WI38 (cell line): ENCODE results near the gene PACS2.

Experiments
- H3K4me3 ChIP-seq: 2 replicates; pipeline ENCODE4 v1.5.1; 2011; ENCODE audit warnings: low read depth, mild to moderate bottlenecking, control low read depth, low read length
- TF ChIP-seq, protein P1 (sequence below): IDR thresholded peaks from 2 replicates; pipeline ENCODE4 v1.5.1; 2012; ENCODE audit warnings: low read depth, mild to moderate bottlenecking, control low read depth, low read length

Gene PACS2

DNA sequence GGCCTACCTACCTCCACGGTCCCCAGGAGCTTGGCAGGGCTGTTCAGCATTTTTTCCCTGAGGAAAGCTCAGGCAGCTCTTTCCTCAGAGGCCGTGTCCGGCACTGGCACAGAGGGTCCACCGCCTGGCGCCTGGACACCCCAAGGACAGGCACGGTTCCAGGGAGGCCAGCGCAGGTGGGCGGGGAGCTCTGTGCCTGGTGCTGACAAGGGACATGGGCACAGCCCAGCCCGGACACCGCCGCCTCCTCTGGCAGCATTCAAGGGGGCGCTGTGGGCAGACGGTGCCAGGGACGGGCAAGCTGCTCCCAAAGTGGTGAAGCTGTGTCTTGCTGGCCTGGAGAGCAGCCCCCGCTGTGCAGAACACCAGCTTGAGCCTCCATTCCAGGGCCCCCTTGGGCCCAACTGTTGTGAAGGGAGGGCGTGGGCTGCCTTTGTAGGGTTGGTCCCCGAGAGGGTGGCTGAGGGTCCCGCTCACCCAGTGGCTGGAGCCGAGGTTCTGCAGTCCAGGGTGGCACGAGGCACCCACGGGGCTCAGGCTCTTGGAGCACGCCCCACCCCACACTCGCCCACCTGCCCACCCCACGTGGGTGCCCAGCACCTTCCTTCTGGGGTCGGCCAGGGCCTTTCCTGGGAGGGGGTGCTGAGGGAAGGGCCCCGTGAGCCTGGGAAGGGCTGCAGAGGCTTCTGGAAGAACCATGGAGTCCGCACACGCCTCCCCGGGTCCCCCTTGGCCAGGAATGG is 54.5 kb downstream of the PACS2 start:
- TF ChIP-seq, protein P1, sequence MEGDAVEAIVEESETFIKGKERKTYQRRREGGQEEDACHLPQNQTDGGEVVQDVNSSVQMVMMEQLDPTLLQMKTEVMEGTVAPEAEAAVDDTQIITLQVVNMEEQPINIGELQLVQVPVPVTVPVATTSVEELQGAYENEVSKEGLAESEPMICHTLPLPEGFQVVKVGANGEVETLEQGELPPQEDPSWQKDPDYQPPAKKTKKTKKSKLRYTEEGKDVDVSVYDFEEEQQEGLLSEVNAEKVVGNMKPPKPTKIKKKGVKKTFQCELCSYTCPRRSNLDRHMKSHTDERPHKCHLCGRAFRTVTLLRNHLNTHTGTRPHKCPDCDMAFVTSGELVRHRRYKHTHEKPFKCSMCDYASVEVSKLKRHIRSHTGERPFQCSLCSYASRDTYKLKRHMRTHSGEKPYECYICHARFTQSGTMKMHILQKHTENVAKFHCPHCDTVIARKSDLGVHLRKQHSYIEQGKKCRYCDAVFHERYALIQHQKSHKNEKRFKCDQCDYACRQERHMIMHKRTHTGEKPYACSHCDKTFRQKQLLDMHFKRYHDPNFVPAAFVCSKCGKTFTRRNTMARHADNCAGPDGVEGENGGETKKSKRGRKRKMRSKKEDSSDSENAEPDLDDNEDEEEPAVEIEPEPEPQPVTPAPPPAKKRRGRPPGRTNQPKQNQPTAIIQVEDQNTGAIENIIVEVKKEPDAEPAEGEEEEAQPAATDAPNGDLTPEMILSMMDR = no peak
- no peak overlapping the region for H3K4me3 ChIP-seq

DNA sequence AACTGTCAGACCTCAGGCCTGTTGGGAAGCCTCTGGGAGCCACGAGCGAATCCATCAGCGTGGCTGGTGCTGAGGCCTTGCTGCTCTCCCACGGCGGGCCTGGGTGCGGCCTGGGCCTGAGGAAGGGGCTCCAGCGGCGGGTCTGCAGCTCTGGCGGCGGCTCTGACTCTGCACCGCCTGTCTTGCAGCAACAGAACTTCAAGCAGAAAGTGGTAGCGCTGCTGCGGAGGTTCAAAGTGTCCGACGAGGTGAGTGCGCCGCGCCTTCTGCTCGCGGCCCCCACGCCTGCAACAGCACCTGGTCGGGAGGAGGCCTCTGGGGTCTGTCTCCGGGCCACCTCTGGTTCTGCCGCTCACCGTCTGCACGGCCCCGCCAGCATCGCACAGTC is 55.1 kb downstream of the PACS2 start:
- TF ChIP-seq, protein P1 = no peak
- no peak overlapping the region for H3K4me3 ChIP-seq

DNA sequence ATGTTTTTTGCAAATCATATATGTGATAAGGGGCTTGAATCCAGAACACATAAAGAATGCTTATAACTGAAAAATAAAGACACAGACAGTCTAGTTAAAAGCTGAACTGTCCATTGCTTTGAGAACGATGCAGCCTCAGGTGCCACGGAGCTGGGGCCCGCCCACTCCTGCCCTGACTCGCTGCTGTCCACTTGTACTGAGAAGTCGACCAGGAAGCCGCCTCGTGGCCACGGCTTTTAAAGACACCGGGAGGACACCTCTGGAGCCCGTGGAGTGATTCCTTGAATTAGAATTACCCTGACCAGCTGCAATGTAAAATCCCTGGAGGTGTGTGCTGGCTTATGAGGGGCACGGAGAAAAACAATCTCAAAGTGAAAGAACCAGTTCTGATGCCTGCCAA is 59.8 kb downstream of the PACS2 start:
- no peak overlapping the region for H3K4me3 ChIP-seq

DNA sequence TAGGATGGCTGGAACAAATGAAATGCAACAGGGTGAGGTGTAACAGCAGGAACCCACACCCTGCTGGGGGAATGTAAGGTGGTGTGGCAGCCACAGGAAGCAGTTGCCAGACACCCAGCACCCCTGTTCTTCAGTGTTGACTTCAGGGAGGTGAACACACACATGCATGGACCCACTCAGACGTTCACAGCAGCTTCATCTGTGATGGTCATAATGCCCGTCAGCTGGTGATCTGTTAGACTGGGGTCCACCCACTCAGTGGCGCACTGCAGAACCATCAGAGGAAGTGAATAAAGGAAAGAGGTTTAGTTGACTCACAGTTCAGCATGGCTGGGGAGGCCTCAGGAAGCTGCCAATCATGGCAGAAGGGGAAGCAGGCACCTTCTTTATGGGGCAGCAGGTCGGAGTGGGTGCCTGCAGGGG is 61.1 kb downstream of the PACS2 start:
- no peak overlapping the region for H3K4me3 ChIP-seq
- TF ChIP-seq, protein P1 = no peak

More for the DNA sequence above, 59.8 kb downstream of the PACS2 start:
- TF ChIP-seq, protein P1 = no peak

DNA sequence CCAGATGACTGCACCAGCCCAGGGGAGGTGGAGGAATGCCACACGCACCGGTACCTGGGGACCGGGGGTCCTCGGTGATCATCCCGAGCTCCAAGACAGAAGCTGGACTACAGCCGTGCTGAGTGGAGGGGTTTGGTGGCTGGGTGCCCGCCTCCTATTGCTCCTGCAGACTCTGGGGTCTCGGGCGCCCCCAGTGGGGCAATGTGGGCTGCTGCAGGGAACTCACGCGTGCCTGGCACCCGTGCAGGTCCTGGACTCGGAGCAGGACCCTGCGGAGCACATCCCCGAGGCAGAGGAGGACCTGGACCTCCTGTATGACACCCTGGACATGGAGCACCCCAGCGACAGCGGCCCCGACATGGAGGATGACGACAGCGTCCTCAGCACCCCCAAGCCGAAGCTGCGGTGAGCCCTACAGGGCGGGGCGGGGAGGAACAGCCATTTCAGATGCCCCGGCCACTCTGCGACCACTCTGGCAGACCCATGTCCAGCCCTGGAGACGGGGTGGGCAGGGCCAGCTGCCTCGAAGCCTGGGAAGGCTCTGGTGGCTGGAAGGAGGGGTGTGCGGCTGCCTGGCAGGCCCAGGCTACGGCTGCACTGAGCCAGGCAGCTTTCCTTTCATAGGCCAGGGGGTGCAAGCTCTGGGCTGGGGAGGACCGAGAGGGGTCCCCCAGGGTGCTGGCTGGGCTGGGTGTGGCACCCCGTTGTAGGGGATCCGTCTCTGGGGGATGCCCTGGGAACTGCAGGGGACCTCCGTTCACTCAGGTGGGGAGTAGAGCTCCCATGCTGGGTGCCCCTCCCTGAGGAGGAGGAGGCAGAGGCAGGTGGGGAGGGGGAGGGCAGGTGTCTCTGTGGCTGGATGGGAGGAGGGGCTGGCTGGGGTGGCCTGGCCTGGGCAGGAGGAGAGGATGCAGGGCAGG is 62.2 kb downstream of the PACS2 start:
- no peak overlapping the region for H3K4me3 ChIP-seq
- TF ChIP-seq, protein P1 = no peak

DNA sequence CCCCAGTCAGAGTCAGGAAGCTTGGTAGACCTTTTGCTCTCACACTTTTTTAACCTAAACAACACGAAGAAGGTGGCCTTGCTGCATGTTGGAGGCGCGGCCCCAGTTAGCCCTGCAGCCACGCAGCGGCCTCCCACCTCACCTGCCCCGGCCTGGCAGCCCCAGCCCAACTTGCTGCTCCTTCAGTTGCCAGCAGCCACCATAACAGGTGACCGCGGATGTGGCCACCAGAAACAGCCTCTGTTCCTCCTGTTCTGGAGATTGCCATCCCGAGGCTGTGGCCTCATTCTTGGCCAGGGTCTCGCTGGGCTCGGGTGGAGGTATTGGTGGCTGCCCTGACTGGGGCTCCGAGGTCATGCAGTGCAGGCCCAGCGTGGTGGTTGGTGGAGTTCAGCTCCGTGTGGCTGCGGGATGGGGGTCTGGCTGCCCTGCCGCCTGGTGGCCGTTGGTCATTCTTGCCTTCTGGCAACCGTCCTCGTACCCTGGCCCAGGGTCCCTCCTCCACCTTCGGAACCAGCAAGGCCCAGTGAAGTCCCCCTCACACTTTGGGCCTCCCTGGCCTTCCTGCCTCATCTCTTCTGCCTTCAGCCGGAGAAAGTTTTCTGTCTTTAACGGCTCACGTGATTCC is 63.1 kb downstream of the PACS2 start:
- TF ChIP-seq, protein P1 = no peak

DNA sequence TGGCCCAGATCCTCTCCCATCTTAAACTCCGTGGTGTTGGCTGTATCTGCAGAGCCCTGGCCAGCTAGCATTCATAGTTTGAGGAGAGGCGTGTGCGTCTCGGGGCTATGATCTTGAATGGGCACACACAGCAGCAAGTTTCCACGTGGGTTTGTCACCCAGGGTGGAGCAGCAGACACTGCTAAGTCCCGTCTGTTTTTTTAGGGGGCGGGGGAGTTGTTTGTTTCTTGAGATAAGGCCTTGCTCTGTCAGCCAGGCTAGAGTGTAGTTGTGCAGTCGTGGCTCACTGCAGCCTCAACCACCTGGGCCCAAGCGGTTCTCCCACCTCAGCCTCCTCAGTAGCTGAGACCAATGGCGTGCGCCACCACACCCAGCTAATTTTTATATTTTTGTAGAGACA is 63.7 kb downstream of the PACS2 start:
- no peak overlapping the region for H3K4me3 ChIP-seq
- TF ChIP-seq, protein P1 = no peak

More for the DNA sequence above, 63.1 kb downstream of the PACS2 start:
- H3K4me3 ChIP-seq = no peak overlapping the region
